ENCODE results near the gene INF2.

GRCh38 chr14:104661086-104661485, 28.3 kb upstream of the INF2 start:
- TF ChIP-seq EZH2 (IDR thresholded peaks at IDR 0.05; ENCODE audit: borderline replicate concordance, low read length) (no peak), CTCF (conservative IDR thresholded peaks at IDR 0.05 in 1 of 2, IDR thresholded peaks at IDR 0.05 in 1 of 2; ENCODE audit: extremely low read depth in 1 of 2, insufficient read depth in 1 of 2, low read depth in 1 of 2, low read length in 2 of 2) (no peak)

Measured in mammary epithelial cell (primary cell).